ENCODE results near the gene PARP1.

DNA sequence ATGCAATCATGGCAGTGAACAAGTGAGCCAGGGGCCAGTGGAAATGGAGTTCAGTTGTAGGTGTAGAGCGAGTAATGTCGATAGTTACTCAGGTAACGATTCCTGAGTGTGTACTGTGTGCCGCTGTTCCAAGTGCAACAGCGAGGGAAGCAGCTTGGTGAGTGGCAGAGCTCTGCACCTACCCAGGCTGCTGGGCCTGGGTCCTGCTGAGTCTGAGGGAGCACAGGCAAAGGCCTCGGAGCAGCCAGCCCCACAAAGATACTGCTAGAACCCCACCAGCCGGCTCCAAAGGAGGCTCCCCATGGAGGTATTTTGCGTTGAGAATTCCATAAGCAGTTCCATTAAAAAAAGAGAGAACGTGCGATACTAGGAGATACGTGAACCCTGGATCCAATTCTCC is 23.2 kb downstream of the PARP1 start:
- TF ChIP-seq, protein P1, sequence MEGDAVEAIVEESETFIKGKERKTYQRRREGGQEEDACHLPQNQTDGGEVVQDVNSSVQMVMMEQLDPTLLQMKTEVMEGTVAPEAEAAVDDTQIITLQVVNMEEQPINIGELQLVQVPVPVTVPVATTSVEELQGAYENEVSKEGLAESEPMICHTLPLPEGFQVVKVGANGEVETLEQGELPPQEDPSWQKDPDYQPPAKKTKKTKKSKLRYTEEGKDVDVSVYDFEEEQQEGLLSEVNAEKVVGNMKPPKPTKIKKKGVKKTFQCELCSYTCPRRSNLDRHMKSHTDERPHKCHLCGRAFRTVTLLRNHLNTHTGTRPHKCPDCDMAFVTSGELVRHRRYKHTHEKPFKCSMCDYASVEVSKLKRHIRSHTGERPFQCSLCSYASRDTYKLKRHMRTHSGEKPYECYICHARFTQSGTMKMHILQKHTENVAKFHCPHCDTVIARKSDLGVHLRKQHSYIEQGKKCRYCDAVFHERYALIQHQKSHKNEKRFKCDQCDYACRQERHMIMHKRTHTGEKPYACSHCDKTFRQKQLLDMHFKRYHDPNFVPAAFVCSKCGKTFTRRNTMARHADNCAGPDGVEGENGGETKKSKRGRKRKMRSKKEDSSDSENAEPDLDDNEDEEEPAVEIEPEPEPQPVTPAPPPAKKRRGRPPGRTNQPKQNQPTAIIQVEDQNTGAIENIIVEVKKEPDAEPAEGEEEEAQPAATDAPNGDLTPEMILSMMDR (conservative IDR thresholded peaks at IDR 0.05 in 1 of 2, IDR thresholded peaks at IDR 0.05 in 1 of 2; ENCODE audit: low read depth in 1 of 2, low read length in 2 of 2): no peak
- TF ChIP-seq EZH2 (IDR thresholded peaks at IDR 0.05; ENCODE audit: low read length, missing control alignments): no peak

All from fibroblast of lung (primary cell).